ENCODE data around the gene EME1.
"Not testable (repeated sequence)": the region's sequence is repeated elsewhere in the genome, so short reads cannot be mapped to it uniquely, and the experiment has no call there.

EME1 gene

GRCh38 chr17:50386510-50386909, 13.5 kb downstream of the EME1 start:
- no peak for DNase-seq (ENCODE audit: low read depth in 1 of 2, low spot score in 1 of 2)

- DNase-seq (ENCODE audit: low read depth in 1 of 2, low spot score in 1 of 2) = no peak
Observed at GRCh38 chr17:50388728-50389127, 15.7 kb downstream of the EME1 start.

- DNase-seq (ENCODE audit: low read depth in 1 of 2, low spot score in 1 of 2) = no peak
Observed at GRCh38 chr17:50389534-50389933, 16.5 kb downstream of the EME1 start.

GRCh38 chr17:50392621-50393020, 19.6 kb downstream of the EME1 start:
- DNase-seq (ENCODE audit: low read depth in 1 of 2, low spot score in 1 of 2) = no peak

- no peak for DNase-seq (ENCODE audit: low read depth in 1 of 2, low spot score in 1 of 2)
Observed at GRCh38 chr17:50393700-50394099, 20.7 kb downstream of the EME1 start.

- DNase-seq (ENCODE audit: low read depth in 1 of 2, low spot score in 1 of 2) = no peak
Observed at GRCh38 chr17:50394711-50395110, 21.7 kb downstream of the EME1 start.

- no peak for DNase-seq (ENCODE audit: low read depth in 1 of 2, low spot score in 1 of 2)
Observed at GRCh38 chr17:50396261-50397110, 23.5 kb downstream of the EME1 start.

GRCh38 chr17:50397111-50397918, 24.3 kb downstream of the EME1 start, which contains the start of gene LRRC59:
Gene LRRC59, minus strand, starts transcription at chr17:50397523. Its CDS starts 206 bp downstream, at chr17:50397317.
- peak; percentile 90 to 91 for DNase-seq (ENCODE audit: low read depth in 1 of 2, low spot score in 1 of 2)

GRCh38 chr17:50397919-50398285, 24.9 kb downstream of the EME1 start:
- no peak for DNase-seq (ENCODE audit: low read depth in 1 of 2, low spot score in 1 of 2)

- DNase-seq (ENCODE audit: low read depth in 1 of 2, low spot score in 1 of 2) = not testable (repeated sequence)
Observed at GRCh38 chr17:50398672-50399071, 25.6 kb downstream of the EME1 start.

GRCh38 chr17:50399591-50399990, 26.6 kb downstream of the EME1 start:
- DNase-seq (ENCODE audit: low read depth in 1 of 2, low spot score in 1 of 2) = not testable (repeated sequence)

GRCh38 chr17:50405351-50405750, 32.3 kb downstream of the EME1 start:
- DNase-seq (ENCODE audit: low read depth in 1 of 2, low spot score in 1 of 2) = not testable (repeated sequence)

GRCh38 chr17:50406578-50406977, 33.5 kb downstream of the EME1 start:
- no peak for DNase-seq (ENCODE audit: low read depth in 1 of 2, low spot score in 1 of 2)

GRCh38 chr17:50407921-50408320, 34.9 kb downstream of the EME1 start:
- no peak for DNase-seq (ENCODE audit: low read depth in 1 of 2, low spot score in 1 of 2)

- DNase-seq (ENCODE audit: low read depth in 1 of 2, low spot score in 1 of 2) = no peak
Observed at GRCh38 chr17:50412188-50412732, 39.2 kb downstream of the EME1 start.

GRCh38 chr17:50414808-50415207, 41.8 kb downstream of the EME1 start:
- DNase-seq (ENCODE audit: low read depth in 1 of 2, low spot score in 1 of 2) = no peak

- not testable (repeated sequence) for DNase-seq (ENCODE audit: low read depth in 1 of 2, low spot score in 1 of 2)
Observed at GRCh38 chr17:50419577-50419976, 46.5 kb downstream of the EME1 start.

GRCh38 chr17:50420419-50421112, 47.5 kb downstream of the EME1 start:
- no peak for DNase-seq (ENCODE audit: low read depth in 1 of 2, low spot score in 1 of 2)

GRCh38 chr17:50421308-50422051, 48.5 kb downstream of the EME1 start:
- DNase-seq (ENCODE audit: low read depth in 1 of 2, low spot score in 1 of 2) = no peak

GRCh38 chr17:50422738-50423137, 49.7 kb downstream of the EME1 start:
- DNase-seq (ENCODE audit: low read depth in 1 of 2, low spot score in 1 of 2) = no peak

Measured in activated T-helper 1 cell treated with anti-CD3 and anti-CD28 coated beads, Interleukin-2, amount 50 U/mL, for 16 hours (primary cell).